Smooth muscle cell (in vitro differentiated cells): Measurements from ENCODE around the gene RAD51B. TPM values are rescaled to one million over a fixed set of nuclear protein-coding genes. Genes with fewer than 3 reads are reported as not detected.

Source experiments
- DNase-seq: peaks from one replicate; lab custom pipeline; 2025; ENCODE audit not compliant: unreplicated experiment; lab: John Stamatoyannopoulos, UW
- H2AFZ ChIP-seq: fragments of 200-600 bp; sonication (generic); 2 replicates; pipeline ENCODE4 v1.6.0; 2016; ENCODE audit warnings: antibody characterized with exemption, low read depth, mild to moderate bottlenecking
- H3F3A ChIP-seq: fragments of 200-600 bp; sonication (generic); 2 replicates; pipeline ENCODE4 v1.6.0; 2017; ENCODE audit warnings: antibody characterized with exemption, low read depth
- H3K27ac ChIP-seq: fragments of 200-600 bp; sonication (generic); 2 replicates; pipeline ENCODE4 v1.5.1; 2016; ENCODE audit warnings: low read depth, mild to moderate bottlenecking
- H3K27me3 ChIP-seq: fragments of 200-600 bp; sonication (generic); 2 replicates; pipeline ENCODE4 v1.6.1; 2016; ENCODE audit warnings: low read depth, mild to moderate bottlenecking
- H3K36me3 ChIP-seq: fragments of 200-600 bp; sonication (generic); 2 replicates; pipeline ENCODE4 v1.5.1; 2016; ENCODE audit warnings: low read depth
- H3K4me1 ChIP-seq: fragments of 200-600 bp; sonication (generic); 2 replicates; pipeline ENCODE4 v1.5.1; 2016; ENCODE audit warnings: low read depth
- H3K4me2 ChIP-seq: fragments of 200-600 bp; sonication (generic); 2 replicates; pipeline ENCODE4 v1.6.0; 2016; ENCODE audit warnings: mild to moderate bottlenecking
- H3K4me3 ChIP-seq: fragments of 200-600 bp; sonication (generic); 2 replicates; pipeline ENCODE4 v1.5.1; 2016; ENCODE audit warnings: mild to moderate bottlenecking
- H3K79me2 ChIP-seq: fragments of 200-600 bp; sonication (generic); 2 replicates; pipeline ENCODE4 v1.6.0; 2016; ENCODE audit warnings: low read depth, mild to moderate bottlenecking
- H3K9ac ChIP-seq: fragments of 200-600 bp; sonication (generic); 2 replicates; pipeline ENCODE4 v1.6.0; 2016; ENCODE audit warnings: low read depth
- H3K9me3 ChIP-seq: fragments of 200-600 bp; sonication (generic); replicated peaks from 2 replicates; pipeline ENCODE4 v1.5.1; 2016; ENCODE audit warnings: low read depth
- H4K20me1 ChIP-seq: fragments of 200-600 bp; sonication (generic); 2 replicates; pipeline ENCODE4 v1.6.0; 2016; ENCODE audit warnings: low read depth
- CTCF ChIP-seq: fragments of 200-600 bp; sonication (generic); IDR thresholded peaks from 2 replicates; pipeline ENCODE4 v1.5.1; 2017; ENCODE audit warnings: borderline replicate concordance, mild to moderate bottlenecking, antibody characterized with exemption; ENCODE audit not compliant: insufficient read depth, poor library complexity, severe bottlenecking
- WGBS: methylation state at CpG from one replicate; pipeline ENCODE4 v1.1.7; 2016; ENCODE audit warnings: low lambda C conversion rate; 5-methylcytosine and 5-hydroxymethylcytosine counted together
- polyA plus RNA-seq: library from polyadenylated mRNA; unstranded; fragments of >200 nt; fragmentation: Nextera tagmentation; extraction: Ambion mirVana; gene quantifications from 2 replicates; pipeline ENCODE4 v1.2.1, GENCODE V29; 2016
- total RNA-seq: library from RNA; depleted of rRNA; stranded (reverse); fragments of >200 nt; gene quantifications from 2 replicates; pipeline ENCODE4 v1.2.3, GENCODE V29; 2014

Gene RAD51B
- total and polyA plus RNA-seq, 2 experiments from 2014 or later: 4.6 to 5.3 TPM

GRCh38 chr14:68767248-68767645, 947.7 kb downstream of the RAD51B start:
- Histone ChIP-seq H3K79me2 (no peaks in the 10 kb centered on the region), H3K27me3 (no peaks in the 10 kb centered on the region), H3K27ac (no peak overlapping the region), H3F3A (peaks cover 9% of the 10 kb centered on the region), H2AFZ (no peak overlapping the region), H3K9me3 (no peaks in the 10 kb centered on the region), H3K9ac (no peak overlapping the region), H3K4me1 (peaks cover 10% of the 10 kb centered on the region), H3K36me3 (no peaks in the 10 kb centered on the region), H3K4me2 (no peak overlapping the region), H4K20me1 (no peaks in the 10 kb centered on the region), H3K4me3 (no peak overlapping the region)
- 92% methylated on average over 5 of the region's 5 CpGs for WGBS
- no peak for TF ChIP-seq CTCF
- no peak for DNase-seq

GRCh38 chr14:68768316-68768715, 948.7 kb downstream of the RAD51B start:
- DNase-seq: no peak
- no peak overlapping the region for H2AFZ ChIP-seq
- 97% methylated on average over 7 of the region's 7 CpGs for WGBS
- peaks cover 4% of the 10 kb centered on the region for H3K4me1 ChIP-seq
- no peak overlapping the region for H3K4me3 ChIP-seq
- H3K9me3 ChIP-seq: no peaks in the 10 kb centered on the region
- H3K79me2 ChIP-seq: no peaks in the 10 kb centered on the region
- H3K36me3 ChIP-seq: no peaks in the 10 kb centered on the region
- no peak overlapping the region for H3K4me2 ChIP-seq
- TF ChIP-seq CTCF: no peak
- no peaks in the 10 kb centered on the region for H3K27me3 ChIP-seq
- no peaks in the 10 kb centered on the region for H4K20me1 ChIP-seq
- no peak overlapping the region for H3K27ac ChIP-seq
- no peak overlapping the region for H3K9ac ChIP-seq
- peaks cover 6% of the 10 kb centered on the region for H3F3A ChIP-seq

GRCh38 chr14:68770051-68770450, 950.5 kb downstream of the RAD51B start:
- Histone ChIP-seq H3K4me3 (no peak overlapping the region), H3K27ac (no peak overlapping the region), H3K27me3 (no peaks in the 10 kb centered on the region), H3K36me3 (no peaks in the 10 kb centered on the region), H3K4me2 (no peak overlapping the region), H2AFZ (no peak overlapping the region), H4K20me1 (no peaks in the 10 kb centered on the region), H3K9ac (no peak overlapping the region), H3K4me1 (no peaks in the 10 kb centered on the region), H3K9me3 (no peaks in the 10 kb centered on the region), H3K79me2 (no peaks in the 10 kb centered on the region), H3F3A (no peaks in the 10 kb centered on the region)
- WGBS: 93% methylated on average over 9 of the region's 9 CpGs
- TF ChIP-seq CTCF: no peak
- no peak for DNase-seq

GRCh38 chr14:68770553-68771286, 951.1 kb downstream of the RAD51B start:
- H3K9ac ChIP-seq: no peak overlapping the region
- no peaks in the 10 kb centered on the region for H3K36me3 ChIP-seq
- no peak overlapping the region for H3K4me3 ChIP-seq
- DNase-seq: no peak
- no peaks in the 10 kb centered on the region for H3K4me1 ChIP-seq
- H3K27me3 ChIP-seq: no peaks in the 10 kb centered on the region
- no peak overlapping the region for H3K27ac ChIP-seq
- no peak overlapping the region for H2AFZ ChIP-seq
- WGBS: 94% methylated on average over 11 of the region's 11 CpGs
- H3K79me2 ChIP-seq: no peaks in the 10 kb centered on the region
- no peaks in the 10 kb centered on the region for H3F3A ChIP-seq
- no peak overlapping the region for H3K4me2 ChIP-seq
- no peaks in the 10 kb centered on the region for H3K9me3 ChIP-seq
- TF ChIP-seq CTCF: no peak
- no peaks in the 10 kb centered on the region for H4K20me1 ChIP-seq
